DLD1 (cell line): Measurements from ENCODE around the gene PCOLCE2.

ENCODE experiments used
- in situ Hi-C: cut with HindIII; loops from 2 replicates; pipeline ENCODE4 v1.10.0; 2017; ENCODE audit warnings: low sequenced_read_pairs

Gene PCOLCE2

GRCh38 chr3:142888481-142889211 is at the start of gene PCOLCE2:
PCOLCE2 (minus strand) TSS chr3:142889083; CDS start chr3:142888896, 187 bp downstream.
- in situ Hi-C loops: no loop called here

GRCh38 chr3:142935963-142936362 is 47.1 kb upstream of the PCOLCE2 start:
- in situ Hi-C loops: no loop called here

DNA sequence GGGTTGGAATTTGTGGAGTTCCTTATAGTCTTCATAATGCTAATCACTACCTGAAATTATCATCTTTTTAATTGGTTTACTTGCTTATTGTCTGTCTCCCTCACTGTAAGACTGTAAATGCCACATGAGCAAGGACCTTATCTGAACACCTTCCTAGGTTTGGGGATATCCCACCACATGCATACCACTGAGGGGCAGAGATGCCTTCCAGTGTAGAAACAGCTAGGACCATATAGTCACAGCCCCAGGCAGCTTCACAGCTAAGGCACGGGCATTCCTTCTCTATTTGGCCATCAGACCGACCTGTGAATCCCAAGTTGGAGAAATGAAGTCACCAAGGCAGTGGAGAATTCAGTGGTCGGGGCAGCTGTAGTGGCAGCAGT is 46.0 kb upstream of the PCOLCE2 start:
- in situ Hi-C loops: no loop called here

DNA sequence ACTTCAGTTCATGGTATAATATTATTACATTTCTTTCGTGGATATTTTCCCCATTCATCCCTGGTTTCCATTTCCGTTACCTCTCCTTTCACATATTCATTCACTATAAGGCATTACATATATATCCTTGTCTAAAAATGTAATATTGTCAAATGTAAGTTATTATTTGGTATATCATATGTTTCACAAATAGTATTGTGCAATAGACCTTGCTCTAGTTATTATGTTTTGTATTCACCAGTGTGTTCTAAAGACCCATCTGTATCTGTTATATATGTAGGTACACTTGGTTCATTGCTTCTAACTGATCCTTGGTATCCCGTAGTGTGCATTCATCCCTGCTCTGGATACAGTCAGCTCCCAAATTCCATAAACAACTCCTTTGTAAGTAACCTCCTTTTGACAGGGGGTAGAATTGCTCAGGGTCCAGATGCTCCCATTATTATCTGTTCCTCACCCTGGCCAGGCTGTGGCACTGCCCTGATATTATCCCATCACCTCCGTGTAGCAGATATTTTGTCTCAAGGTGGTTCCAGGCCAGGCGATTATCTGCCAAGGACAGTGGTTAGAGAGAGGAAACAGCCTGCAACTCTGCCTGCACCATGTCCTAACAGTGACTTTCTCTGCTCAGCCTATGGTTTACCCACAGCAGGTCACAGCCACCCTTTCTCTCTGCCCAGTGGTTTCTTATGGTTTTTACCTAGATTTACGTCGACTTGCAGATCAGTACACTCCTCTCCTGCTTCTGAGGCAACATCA is 45.4 kb upstream of the PCOLCE2 start:
- in situ Hi-C loops: no loop called here

DNA sequence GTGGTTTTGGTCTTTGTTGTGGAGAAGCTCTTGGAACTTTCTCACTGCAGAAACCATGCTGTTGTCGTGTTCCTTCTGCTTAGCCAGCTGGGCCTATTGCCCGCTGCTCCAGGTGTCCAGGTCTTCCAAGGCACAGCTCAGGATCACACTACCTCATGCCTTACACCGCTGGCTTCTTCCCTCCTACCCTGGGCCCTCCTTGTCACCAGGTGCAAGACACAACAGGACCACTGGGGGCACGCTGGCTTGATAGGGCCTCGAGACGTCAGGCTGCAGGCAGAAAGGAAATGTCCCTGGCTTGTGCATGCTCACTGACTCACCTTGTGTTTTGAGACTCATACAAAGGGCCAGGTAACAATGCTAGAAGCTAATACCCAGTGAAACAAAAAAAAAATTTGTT is 42.3 kb upstream of the PCOLCE2 start:
- in situ Hi-C loops: no loop called here

- in situ Hi-C loops: no loop called here
These were observed 41.6 kb upstream of the PCOLCE2 start for GRCh38 chr3:142930463-142930862.

DNA sequence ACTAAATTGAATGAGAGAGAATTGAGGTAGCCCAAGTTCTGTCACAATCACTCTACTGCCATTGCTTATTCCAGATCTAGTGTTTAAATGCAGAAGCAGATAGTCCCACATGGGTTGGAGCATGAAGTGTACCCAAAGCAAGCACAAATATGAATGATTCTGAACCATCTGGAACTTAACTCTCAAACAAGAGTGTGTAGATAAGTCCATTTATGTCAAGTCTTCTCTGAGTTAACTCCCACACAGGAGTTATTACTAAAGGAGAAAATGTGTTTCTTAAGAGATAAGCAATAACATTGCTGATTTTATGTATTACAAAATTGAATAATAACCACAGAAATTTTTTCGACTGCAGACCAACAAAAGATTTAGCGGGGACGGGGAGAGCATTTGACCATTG is 41.0 kb upstream of the PCOLCE2 start:
- in situ Hi-C loops: no loop called here

GRCh38 chr3:142929109-142929508 is 40.2 kb upstream of the PCOLCE2 start:
- in situ Hi-C loops: no loop called here

DNA sequence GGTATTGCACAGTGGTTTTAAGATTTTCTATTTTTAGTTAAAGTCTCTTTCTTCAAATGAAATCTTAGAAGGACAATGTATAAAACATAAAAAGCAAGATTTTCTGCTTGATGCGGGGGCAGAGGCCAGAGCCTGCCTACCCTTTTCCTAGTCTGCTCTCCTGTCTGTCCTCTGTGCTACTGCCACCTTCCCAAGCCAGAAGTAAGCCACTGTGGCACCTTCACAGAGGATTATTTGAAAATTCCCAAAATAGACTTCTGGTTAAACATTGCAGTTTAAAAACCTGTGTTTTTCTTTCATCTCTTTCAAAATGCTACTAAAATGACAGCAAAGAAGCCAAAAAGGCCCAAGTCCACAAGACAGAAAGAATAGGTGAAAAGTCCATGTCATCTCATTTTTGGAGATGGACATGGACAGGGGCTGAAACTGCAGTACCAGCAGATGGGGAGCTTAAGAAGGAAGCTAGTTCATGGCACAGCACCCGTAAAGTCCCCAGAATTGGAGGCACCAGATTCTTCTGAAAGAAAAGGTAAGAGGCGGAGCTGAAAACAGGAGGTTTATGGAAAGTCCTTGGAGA is 37.6 kb upstream of the PCOLCE2 start:
- in situ Hi-C loops: no loop called here

DNA sequence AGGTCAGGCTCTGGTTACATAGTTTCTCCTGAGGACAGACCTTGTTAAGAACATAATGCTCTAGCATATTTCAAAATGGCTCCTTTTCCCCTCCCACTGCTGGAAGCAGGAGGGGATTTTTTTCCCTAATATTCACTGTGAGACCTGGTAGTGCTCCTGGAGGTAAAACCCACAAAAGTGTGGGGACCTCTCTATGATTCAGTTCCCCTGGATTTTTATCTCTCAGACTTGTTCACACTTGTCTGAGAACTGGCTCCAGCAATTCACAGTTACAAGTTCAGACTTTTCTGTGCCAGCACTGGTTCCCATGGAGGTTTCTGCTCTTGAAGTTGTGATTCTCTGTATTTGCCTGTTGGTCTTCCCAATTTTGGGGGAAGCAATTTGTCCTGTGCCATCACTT is 36.3 kb upstream of the PCOLCE2 start:
- in situ Hi-C loops: no loop called here

DNA sequence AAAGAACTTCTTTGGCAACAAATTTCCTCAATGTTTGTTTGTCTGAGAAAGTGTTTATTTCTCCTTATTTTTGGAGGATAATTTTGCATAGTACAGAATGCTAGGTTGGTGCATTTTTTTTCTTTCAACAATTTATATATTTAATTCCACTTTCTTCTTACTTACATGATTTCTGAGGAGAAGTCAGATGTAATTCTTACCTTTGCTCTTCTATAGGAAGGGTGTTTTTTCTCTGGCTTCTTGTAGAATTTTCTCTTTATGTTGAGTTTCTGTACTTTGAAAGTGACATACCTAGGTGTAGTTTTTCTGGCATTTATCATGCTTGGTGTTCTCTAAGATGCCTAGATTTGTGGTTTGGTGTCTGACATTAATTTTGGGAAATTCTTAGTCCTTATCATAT is 34.8 kb upstream of the PCOLCE2 start:
- in situ Hi-C loops: no loop called here

GRCh38 chr3:142916605-142917004 is 27.7 kb upstream of the PCOLCE2 start:
- in situ Hi-C loops: no loop called here

DNA sequence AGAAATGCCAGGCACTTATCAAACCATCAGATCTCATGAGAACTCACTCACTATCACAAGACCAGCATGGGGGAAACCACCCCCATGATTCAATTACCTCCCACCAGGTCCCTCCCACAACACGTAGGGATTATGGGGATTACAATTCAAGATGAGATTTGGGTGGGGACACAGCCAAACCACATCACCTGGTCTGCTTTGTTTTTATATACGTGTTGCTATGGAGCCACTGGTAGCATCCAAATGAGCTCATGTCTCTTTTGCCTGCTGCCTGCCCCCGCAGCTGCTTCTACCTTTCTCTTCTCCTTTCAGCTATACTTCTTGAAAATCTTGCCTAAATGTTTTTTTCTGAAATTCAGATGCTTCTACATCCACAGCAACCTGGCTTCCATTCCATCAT is 26.8 kb upstream of the PCOLCE2 start:
- in situ Hi-C loops: no loop called here

GRCh38 chr3:142914286-142914811 is 25.5 kb upstream of the PCOLCE2 start:
- in situ Hi-C loops: no loop called here

GRCh38 chr3:142913432-142913831 is 24.5 kb upstream of the PCOLCE2 start:
- in situ Hi-C loops: no loop called here

DNA sequence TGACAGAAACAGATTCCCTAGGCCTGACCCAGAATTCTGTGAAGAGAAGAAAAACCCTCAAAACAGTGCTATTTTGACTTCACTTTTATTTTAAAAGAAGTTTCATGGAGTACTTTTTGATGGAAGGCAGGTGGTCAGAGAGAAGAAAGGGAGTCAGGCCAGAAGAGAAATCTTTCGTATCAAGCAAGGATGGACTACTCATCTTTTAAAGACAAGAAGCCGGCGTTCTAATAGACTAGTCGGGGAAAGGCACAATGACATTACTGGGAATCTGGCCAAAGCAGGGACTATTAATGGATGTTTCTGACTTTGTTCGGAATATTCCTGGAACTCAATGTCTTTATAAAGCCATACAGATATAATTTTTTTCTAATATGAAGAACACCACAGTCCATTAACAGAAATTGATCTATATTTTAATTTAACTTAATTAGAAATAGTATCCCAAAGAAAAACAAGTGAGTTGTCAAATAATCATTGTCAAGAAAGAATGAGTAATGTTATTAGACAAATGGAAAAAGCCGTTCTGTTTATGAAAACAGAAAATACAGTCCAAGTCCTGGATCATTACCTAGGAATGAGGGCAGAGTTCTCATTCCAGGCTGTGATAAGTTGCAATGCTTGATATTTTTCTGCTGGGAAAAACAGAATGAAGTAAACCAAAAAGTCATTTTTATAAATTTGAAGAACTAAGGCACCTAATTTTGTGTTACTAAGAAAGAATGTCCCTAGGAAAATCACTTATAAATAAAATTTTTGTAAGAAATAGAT is 23.7 kb upstream of the PCOLCE2 start:
- in situ Hi-C loops: no loop called here

GRCh38 chr3:142910280-142910679 is 21.4 kb upstream of the PCOLCE2 start:
- in situ Hi-C loops: no loop called here

GRCh38 chr3:142909282-142909681 is 20.4 kb upstream of the PCOLCE2 start:
- in situ Hi-C loops: no loop called here

GRCh38 chr3:142907996-142908395 is 19.1 kb upstream of the PCOLCE2 start:
- in situ Hi-C loops: no loop called here

DNA sequence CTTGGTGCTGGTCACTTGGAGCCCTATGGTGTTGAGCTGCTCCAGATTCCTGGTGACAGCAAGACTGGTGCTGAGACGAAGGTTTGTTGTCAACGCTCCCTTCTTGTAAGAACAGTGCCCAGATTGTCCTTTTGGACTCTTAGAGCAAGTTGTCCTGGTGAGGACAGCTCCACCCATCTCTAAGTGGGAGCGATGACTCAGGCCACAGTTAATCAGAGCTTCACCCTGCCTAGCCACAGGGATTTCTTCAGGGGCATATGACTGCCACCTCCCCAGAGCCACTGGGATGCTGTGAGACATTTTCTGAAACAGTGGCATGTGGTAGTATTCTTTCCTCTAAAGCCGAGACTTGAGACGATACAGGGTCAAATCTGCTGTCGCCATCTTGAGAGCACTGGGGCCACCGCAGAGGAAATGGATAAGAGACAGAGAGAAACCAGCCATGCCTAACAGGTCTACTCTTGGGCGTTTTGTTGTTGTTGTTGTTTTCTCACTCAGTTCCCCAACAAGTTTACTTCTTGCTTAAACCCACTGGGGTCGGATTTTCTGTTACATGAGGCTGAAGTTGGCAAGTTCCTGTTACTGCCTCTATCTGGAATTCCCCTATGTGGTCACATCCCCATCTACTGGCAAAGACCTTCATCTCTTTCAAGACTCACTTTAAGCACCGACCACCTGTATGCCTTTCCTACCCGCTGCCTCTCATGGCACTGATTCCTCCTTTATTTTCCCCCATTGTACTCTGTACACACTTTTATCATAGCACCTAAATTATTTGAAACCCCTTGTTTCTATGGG is 16.0 kb upstream of the PCOLCE2 start:
- in situ Hi-C loops: no loop called here
